Stimulated activated CD8-positive, alpha-beta memory T cell treated with anti-CD3 and anti-CD28 coated beads, Interleukin-2, amount 100 ng/mL, for 48 hours (primary cell): ENCODE measurements around the gene TNS4.

ENCODE experiments used
- DNase-seq, 2 donors: peaks; one replicate each; pipeline ENCODE4 v3.0.0-alpha.2; 2020; ENCODE audit warnings: low read depth in 2 of 2

Gene TNS4

DNA sequence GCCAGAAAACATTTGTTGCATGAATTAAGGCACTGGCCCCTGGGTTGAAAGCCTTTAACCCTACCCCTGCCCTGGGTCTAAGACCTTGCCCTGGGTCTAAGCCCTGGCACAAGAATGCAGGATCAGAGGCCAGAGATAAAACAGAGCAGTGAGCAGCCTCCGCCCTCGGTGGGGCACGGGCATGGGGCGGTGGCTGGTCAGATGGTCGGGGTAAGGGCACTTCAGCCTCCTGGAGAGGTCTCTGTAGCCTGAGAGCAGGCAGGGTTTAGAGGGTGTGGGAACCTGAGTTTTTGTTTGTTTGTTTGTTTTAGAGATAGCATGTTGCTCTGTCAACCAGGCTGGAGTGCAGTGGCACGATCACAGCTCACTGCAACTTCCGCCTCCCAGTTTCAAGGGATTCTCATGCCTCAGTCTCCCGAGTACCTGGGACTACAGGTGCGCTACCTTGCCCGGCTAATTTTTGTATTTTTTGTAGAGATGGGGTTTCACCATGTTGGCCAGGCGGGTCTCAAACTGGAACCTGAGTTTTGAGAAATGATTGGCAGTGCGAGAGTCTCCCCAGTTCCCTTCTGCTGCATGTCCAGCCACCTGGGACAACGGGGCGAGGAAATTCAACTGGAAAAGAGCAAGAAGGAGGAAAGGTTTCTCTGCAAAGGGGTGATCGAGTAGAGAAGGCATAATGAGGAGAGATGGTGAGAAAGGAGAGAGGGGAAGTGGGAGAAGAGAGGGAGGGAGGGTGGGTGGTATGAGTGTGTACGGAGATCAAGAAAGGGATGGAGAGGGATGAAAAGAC is 27.7 kb downstream of the TNS4 start:
- no peak for DNase-seq

DNA sequence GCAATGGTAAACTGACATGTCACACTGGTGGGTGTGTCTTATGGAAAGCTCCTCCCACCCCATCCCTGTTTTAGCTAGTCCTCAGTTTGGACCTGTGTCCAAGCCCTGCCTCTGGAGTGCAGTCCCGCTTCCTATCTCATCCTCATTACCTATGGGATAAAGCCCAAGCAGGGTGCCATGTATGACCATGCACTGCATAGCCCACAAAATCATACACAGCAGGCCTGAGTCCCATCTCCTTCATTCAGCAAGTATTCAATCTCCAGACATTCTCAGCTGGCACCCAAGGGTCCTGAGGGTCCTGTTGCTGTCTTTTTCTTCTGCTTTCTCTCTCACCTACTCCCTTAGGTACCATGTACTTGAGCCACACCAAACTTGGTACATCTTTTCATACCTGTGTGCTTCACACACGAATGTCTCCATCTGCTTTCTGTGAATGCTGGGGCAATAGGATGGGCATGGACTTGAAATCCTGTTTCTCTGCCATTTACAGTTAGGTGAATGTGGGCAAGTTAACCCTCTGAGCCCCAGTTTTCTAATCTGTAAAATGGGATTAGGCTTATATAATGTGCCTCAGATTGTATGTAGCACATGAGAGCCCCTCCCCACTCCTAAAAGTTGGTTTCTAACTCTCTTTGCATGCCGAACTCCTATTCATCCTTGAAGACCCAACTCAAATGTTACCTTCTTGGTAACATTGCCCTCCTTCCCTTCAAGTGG is 28.5 kb downstream of the TNS4 start:
- no peak for DNase-seq

GRCh38 chr17:40471846-40472732 is 29.3 kb downstream of the TNS4 start:
- no peak for DNase-seq

DNA sequence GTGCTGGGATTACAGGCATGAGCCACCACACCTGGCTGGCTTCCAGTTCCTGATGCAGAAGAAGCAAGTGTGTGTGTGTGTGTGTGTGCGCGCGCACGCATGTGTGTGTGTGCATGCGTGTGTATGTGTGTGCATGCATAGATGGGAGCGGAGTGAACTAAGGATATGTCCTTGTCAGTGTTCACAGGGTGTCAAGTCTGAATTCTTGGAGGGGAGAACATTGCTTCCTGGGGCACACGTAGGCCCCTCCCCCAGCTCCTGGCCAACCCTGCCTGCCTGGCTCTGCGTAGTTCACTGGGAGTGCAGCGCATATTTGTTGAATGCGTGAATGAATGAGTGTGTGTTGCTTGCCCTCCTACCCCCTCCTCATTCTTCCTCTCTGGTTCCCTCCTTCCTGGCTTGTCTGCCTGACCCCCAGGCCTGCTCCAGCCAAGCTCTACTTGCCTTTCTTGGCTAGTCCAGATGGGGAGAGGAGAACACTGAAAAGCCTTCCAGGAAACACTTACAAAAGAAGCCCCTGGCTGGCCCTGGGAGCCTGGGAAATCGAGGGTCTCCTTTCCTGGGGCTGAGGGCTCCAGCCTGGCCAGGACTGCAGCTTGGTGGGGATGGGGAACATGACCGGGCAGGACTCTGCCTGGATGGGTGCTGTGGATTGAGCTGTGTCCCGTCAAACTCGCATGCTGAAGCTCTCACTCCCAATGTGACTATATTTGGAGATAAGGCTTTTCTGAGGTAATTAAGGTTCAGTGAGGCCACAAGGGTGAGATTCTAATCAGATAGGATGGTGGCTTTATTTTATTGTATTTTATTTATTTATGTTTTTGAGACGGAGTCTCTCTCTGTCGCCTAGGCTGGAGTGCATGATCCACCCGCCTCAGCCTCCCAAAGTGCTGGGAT is 30.2 kb downstream of the TNS4 start:
- DNase-seq, result no peak

GRCh38 chr17:40469805-40470675 is 31.4 kb downstream of the TNS4 start:
- no peak for DNase-seq

- no peak for DNase-seq
Measured at GRCh38 chr17:40468560-40468959, 32.9 kb downstream of the TNS4 start.

DNA sequence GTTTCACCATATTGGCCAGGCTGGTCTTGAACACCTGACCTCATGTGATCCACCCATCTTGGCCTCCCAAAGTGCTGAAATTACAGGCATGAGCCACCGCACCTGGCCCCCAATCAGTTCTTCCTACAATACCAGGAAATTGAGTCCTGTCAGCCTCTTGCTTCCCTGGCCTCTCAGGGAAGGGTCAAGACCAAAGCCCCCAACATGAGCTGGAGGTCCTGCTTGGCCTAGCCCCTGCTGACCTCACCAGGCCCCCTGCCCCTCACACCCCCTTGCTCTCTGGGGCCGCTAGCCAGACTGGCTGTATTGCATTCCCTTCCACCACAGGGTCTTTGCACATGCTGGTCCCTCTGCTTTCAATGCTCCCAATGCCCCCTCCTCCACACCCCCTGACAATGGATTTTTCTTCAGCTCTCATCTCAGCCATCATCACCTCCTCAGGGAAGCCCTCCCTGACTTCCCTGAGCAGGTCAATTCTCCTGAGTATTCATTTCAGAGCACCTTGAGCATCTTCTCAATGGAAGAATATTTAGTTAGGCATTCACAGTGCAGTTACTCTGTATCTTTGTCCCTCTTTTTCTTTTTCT is 34.0 kb downstream of the TNS4 start:
- DNase-seq, result no peak

DNA sequence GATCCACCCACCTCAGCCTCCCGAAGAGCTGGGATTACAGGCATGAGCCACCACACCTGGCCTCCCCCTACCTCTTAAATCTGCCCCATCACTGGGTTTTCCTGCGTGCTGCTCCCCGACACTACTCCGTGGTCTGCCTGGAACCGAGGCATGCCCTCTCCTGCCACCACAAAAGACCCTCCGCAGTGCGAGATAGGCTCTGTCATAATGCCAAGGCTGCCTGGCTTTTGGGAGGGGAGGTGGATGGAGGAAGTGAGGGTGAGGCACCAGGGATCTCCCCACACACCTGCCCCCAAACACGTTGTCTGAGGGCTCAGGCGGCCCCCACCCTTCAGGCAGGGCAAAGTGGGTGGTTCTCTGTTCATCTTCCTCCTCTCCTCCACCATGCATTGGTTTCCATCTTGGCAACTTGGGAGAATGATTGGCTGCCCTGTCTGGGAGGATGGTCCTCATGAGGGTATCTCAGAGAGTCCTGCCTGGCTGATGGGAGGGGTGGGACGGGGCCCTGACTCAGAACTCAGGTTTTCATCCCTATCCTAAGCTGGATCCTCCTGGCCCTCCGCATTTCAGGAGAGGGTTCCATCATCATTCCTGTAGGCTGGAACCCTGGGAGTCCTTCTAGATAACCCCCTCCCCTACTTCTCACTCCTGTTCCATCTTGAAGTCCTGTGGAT is 35.0 kb downstream of the TNS4 start:
- no peak for DNase-seq

GRCh38 chr17:40464392-40464855 is 37.0 kb downstream of the TNS4 start:
- DNase-seq, result no peak

DNA sequence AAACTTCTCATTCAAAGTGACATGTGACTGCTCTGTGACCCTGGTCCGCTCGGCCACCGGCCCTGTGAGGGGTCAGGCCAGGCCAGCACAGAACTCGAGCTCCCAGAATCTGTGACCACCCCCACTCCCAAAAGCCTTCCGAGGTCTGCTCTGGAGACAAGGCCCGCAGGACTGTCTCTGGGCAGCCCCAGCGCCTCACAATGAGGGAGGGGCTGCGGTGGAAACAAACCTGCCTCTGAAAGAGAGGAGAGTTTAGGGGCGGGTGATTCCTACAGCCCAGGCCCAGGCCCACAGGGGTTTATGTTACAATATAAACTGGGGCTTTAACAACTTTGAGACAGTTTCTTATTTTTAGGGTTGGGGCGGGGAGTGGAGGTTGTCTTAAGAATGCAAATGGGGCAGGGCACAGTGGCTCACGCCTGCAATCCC is 38.3 kb downstream of the TNS4 start:
- no peak for DNase-seq

GRCh38 chr17:40462343-40463121 is 38.9 kb downstream of the TNS4 start:
- no peak for DNase-seq

DNA sequence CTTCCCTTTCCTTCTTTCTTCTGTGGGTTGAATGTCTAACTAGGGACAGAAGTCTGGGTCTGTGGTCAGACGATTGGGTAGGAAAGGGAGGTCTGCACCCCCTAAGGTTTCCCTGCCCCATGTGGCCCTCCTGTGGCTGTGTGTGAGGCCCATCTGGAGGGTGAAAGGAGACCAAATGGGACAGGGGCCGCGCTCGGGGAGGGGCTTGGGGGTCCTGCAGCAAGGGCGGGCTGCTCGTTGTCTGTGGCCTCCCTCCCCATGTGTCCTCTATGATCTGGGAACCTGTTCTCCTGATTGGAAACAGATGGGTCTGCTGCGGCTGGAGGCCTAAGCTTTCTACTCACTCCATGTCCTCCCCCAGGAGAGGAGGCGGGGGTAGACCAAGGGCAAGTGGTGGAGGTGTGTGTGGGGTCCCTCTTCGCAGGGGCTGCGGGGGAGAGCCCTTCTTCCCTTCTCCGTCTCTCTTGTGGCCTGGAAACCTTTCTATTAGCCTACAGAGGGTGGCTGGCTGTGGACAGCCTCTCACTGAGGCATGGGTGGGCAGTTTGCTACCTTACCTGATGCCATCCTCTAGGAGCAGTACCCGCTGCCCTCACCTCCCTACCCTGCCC is 39.6 kb downstream of the TNS4 start:
- no peak for DNase-seq

DNA sequence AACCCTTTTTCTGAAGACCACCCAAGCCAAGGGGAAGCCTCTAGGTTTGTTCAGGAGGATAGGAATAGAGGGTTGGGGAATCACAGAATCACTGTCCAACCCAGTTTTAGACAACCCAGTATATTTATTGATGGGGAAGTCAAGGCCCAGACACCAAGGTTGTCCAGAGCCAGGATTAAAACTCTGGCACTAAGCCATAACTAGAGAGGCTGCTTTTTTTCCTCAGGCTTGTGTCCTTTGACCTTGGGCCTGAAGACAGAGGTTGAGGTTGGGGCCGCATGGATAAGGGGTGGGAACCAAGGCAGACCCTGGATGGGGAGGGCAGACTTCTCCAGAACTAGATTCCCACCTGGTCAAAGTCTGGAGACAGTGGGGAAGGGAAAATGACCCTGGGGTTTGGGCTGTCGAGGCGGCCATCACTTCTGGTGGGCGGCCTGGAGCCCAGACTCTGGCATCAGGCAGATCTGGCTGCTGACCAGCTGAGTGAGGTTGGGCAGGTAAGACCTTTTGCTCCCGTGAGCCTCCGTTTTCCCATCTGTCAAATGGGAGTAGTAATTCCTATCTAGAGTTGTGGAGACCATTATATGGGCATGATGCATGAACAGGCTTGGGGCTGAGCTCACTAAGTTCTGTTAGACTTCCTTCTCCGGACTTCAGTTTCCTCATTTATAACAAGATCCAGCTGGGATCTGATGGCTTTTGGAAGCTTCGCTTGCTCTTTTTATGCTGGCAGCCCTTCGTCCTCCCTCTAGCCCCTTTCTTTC is 40.3 kb downstream of the TNS4 start:
- no peak for DNase-seq

DNA sequence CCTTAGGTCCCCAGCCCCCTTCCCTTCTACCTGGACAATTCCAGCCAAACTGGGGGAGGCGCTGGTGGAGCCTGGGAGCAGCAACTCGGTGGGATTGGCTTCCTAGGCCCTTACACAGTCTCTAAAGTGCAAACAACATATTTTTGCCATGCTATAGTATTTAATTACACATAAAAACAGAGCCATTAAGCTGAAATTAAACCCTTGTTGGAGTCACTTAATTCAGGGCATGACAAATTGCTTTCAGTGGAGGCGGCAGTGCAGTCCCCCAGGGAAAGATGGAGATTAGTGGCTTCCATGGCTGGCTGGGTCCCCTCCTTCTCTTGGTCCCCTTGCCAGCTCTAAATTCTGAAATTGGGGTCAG is 40.8 kb downstream of the TNS4 start:
- DNase-seq, result no peak

- DNase-seq, result no peak
Measured at GRCh38 chr17:40459636-40460603, 41.5 kb downstream of the TNS4 start.

GRCh38 chr17:40458851-40459482 is 42.5 kb downstream of the TNS4 start:
- DNase-seq, result no peak
